ENCODE results near the gene NIPSNAP2. TPM values are rescaled to one million over a fixed set of nuclear protein-coding genes. Genes with fewer than 3 reads are reported as not detected.
"Not testable (repeated sequence)": the region's sequence is repeated elsewhere in the genome, so short reads cannot be mapped to it uniquely, and the experiment has no call there.

NIPSNAP2 gene
- 43.5 TPM for polyA plus RNA-seq (2013, experiment 1 of 2; ENCODE audit: insufficient read length)
- polyA plus RNA-seq (2013, experiment 2 of 2; ENCODE audit: insufficient read length), result 60.6 TPM

GRCh38 chr7:55964261-55965099 is at the start of gene NIPSNAP2:
Gene NIPSNAP2 (plus strand): TSS chr7:55964585. CDS start chr7:55964610, 25 bp downstream.
- peak; percentile 69 for DNase-seq

GRCh38 chr7:55917771-55918170 is 46.6 kb upstream of the NIPSNAP2 start:
- no peak for DNase-seq

GRCh38 chr7:55928006-55928767 is 36.2 kb upstream of the NIPSNAP2 start:
- no peak for DNase-seq

- DNase-seq, result no peak
Observed at GRCh38 chr7:55931421-55932151, 32.8 kb upstream of the NIPSNAP2 start.

- no peak for DNase-seq
Observed at GRCh38 chr7:55939514-55940123, 24.8 kb upstream of the NIPSNAP2 start.

GRCh38 chr7:55946545-55946944 is 17.8 kb upstream of the NIPSNAP2 start:
- no peak for DNase-seq

GRCh38 chr7:55951637-55952351 is 12.6 kb upstream of the NIPSNAP2 start, which contains the start of gene MRPS17:
Gene MRPS17 (plus strand): TSS chr7:55951877. CDS start chr7:55953196, 1,319 bp downstream.
- peak; percentile 83 for DNase-seq

- not testable (repeated sequence) for DNase-seq
Observed at GRCh38 chr7:55952352-55952671, 12.1 kb upstream of the NIPSNAP2 start.

GRCh38 chr7:55953707-55954475 is 10.5 kb upstream of the NIPSNAP2 start:
- DNase-seq, result no peak

GRCh38 chr7:55957190-55957589 is 7.2 kb upstream of the NIPSNAP2 start:
- no peak for DNase-seq

GRCh38 chr7:55962014-55962413 is 2.4 kb upstream of the NIPSNAP2 start:
- DNase-seq, result peak; percentile 49

- no peak for DNase-seq
Observed at GRCh38 chr7:55963584-55964168, 709 bp upstream of the NIPSNAP2 start.

- no peak for DNase-seq
Observed at GRCh38 chr7:55965100-55965470, 700 bp downstream of the NIPSNAP2 start.

GRCh38 chr7:55965805-55966421 is 1.5 kb downstream of the NIPSNAP2 start:
- peak; percentile 48 for DNase-seq

- DNase-seq, result no peak
Observed at GRCh38 chr7:55966851-55967250, 2.5 kb downstream of the NIPSNAP2 start.

GRCh38 chr7:55969391-55969790 is 5.0 kb downstream of the NIPSNAP2 start:
- no peak for DNase-seq

- DNase-seq, result no peak
Observed at GRCh38 chr7:55970561-55970960, 6.2 kb downstream of the NIPSNAP2 start.

- no peak for DNase-seq
Observed at GRCh38 chr7:55970978-55971377, 6.6 kb downstream of the NIPSNAP2 start.

- no peak for DNase-seq
Observed at GRCh38 chr7:55973747-55974250, 9.4 kb downstream of the NIPSNAP2 start.

Measured in fibroblast of skin of back (primary cell).